ENCODE measurements around the gene AKT3.
"Not testable (repeated sequence)": the region's sequence is repeated elsewhere in the genome, so short reads cannot be mapped to it uniquely, and the experiment has no call there.

Gene AKT3

DNA sequence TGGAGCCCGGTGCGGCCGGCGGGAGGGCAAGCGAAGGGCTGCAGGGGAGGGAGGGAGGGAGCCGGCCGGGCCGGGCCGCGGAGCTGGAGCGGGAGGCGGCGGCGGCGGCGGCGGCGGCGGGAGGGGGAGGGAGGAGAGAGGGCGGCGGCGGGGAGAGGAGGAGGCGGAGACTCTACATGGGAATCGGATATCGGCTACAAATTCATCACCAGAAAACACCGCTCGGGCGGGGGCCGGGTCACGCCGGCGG is at the start of gene AKT3:
Gene AKT3, minus strand, starts transcription at position 42 of the 250 bp plus-strand sequence. CDS start 7,073 bp downstream, outside the sequence.
- H3K36me3 ChIP-seq (ENCODE audit: control insufficient read depth, insufficient read depth, low read length) = no peaks in the 10 kb centered on the region

DNA sequence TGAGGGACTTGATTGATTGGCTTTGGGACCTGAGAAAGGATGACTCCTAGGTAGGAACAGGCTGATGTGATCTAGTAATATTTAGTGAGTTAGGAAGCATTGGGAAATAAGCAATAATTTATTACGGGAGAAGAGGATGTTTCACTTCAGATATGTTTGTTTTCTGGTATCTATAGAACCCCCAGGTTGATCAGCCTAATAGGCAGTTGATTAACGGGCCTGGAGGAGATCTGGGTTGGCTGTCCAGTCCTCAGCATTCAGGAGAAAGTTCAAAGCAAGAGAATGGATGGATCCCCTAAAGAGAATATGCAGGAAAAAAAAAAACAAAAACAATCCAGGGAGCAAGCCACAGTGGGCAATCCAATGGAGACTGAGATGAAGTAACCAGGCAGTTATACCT is 48.2 kb upstream of the AKT3 start:
- Histone ChIP-seq H3K36me3 (ENCODE audit: control insufficient read depth, insufficient read depth, low read length) (no peaks in the 10 kb centered on the region), H3K27me3 (ENCODE audit: control insufficient read depth, insufficient read depth, low read length) (no peaks in the 10 kb centered on the region), H3K4me3 (ENCODE audit: low read length) (no peak overlapping the region), H3K9me3 (ENCODE audit: control insufficient read depth, low read length) (no peaks in the 10 kb centered on the region), H3K9ac (ENCODE audit: low read length) (no peak overlapping the region), H3K4me1 (ENCODE audit: control insufficient read depth, insufficient read depth, low read length) (no peaks in the 10 kb centered on the region)

More for the DNA sequence above, at the start of gene AKT3:
- peaks cover 26% of the 10 kb centered on the region for H3K27me3 ChIP-seq (ENCODE audit: control insufficient read depth, insufficient read depth, low read length)
- peaks cover 6% of the 10 kb centered on the region for H3K4me1 ChIP-seq (ENCODE audit: control insufficient read depth, insufficient read depth, low read length)
- H3K4me3 ChIP-seq (ENCODE audit: low read length) = peak within 1 kb of the TSS; percentile 22
- H3K9me3 ChIP-seq (ENCODE audit: control insufficient read depth, low read length) = no peaks in the 10 kb centered on the region
- peak within 1 kb of the TSS; percentile 71 for H3K9ac ChIP-seq (ENCODE audit: low read length)

- Histone ChIP-seq H3K9me3 (ENCODE audit: control insufficient read depth, low read length) (no peaks in the 10 kb centered on the region), H3K27me3 (ENCODE audit: control insufficient read depth, insufficient read depth, low read length) (no peaks in the 10 kb centered on the region), H3K9ac (ENCODE audit: low read length) (no peak overlapping the region), H3K36me3 (ENCODE audit: control insufficient read depth, insufficient read depth, low read length) (no peaks in the 10 kb centered on the region), H3K4me1 (ENCODE audit: control insufficient read depth, insufficient read depth, low read length) (no peaks in the 10 kb centered on the region), H3K4me3 (ENCODE audit: low read length) (no peak overlapping the region)
These were observed 46.3 kb upstream of the AKT3 start for GRCh38 chr1:243896313-243896712.

DNA sequence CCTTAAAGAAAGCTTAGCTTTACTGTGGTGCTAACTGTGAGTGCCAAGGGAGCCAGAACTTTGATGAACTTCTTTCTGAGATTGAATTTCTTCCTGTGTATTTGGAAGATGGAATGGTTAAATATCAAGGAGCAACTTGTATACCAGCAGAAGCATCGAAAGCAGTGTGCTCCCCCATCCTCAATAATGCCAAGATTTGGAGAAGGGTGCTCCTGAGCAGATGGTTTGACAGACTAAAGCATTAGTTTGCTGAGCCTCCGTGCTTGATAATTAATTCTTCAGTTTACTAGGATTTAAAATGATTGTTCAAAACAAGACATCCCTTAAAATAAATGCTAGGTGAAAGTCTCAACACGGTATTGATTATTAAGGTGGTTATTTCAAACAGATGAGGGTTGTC is 42.4 kb upstream of the AKT3 start:
- no peak overlapping the region for H3K4me3 ChIP-seq (ENCODE audit: low read length)
- H3K9me3 ChIP-seq (ENCODE audit: control insufficient read depth, low read length) = no peaks in the 10 kb centered on the region

DNA sequence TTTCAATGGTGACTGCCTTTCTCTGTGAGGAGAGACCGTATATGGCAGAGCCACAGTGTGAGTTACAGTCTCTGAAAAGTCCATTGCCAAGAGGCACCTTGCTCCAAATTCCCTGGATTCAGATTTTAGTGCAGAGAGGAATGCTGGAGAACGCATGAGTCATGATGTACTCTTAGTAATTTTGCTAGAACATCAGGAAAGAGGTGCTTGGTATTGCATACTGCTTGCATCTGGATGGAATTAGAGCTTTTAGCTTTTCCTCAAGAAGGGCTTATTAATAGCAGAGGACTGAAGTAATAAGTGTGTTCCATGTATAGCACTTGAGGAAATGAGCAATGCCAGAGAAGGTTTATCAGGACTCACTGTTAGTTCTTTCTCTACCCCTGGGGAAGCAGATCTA is 40.5 kb upstream of the AKT3 start:
- Histone ChIP-seq H3K9ac (ENCODE audit: low read length) (no peak overlapping the region), H3K9me3 (ENCODE audit: control insufficient read depth, low read length) (no peaks in the 10 kb centered on the region), H3K27me3 (ENCODE audit: control insufficient read depth, insufficient read depth, low read length) (no peaks in the 10 kb centered on the region), H3K4me1 (ENCODE audit: control insufficient read depth, insufficient read depth, low read length) (no peaks in the 10 kb centered on the region), H3K36me3 (ENCODE audit: control insufficient read depth, insufficient read depth, low read length) (no peaks in the 10 kb centered on the region), H3K4me3 (ENCODE audit: low read length) (no peak overlapping the region)

More for the DNA sequence above, 42.4 kb upstream of the AKT3 start:
- Histone ChIP-seq H3K36me3 (ENCODE audit: control insufficient read depth, insufficient read depth, low read length) (no peaks in the 10 kb centered on the region), H3K27me3 (ENCODE audit: control insufficient read depth, insufficient read depth, low read length) (no peaks in the 10 kb centered on the region), H3K4me1 (ENCODE audit: control insufficient read depth, insufficient read depth, low read length) (no peaks in the 10 kb centered on the region), H3K9ac (ENCODE audit: low read length) (no peak overlapping the region)

DNA sequence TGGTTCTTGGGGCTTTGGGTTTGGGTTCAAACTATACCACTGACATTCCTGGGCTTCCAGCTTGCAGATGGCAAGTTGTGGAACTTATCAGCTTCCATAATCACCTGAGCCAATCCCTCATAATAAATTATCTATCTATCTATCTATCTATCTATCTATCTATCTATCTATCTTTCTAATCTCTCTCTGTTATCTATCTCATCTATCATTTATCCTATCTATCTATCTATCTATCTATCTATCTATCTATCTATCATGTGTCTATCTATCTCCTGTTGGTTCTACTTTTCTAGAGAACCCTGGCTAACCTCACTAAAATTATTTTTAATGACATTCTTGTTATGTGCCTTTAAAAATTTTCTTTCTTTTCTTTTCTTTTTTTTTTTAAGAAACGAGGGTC is 35.8 kb upstream of the AKT3 start:
- Histone ChIP-seq H3K36me3 (ENCODE audit: control insufficient read depth, insufficient read depth, low read length) (no peaks in the 10 kb centered on the region), H3K9me3 (ENCODE audit: control insufficient read depth, low read length) (no peaks in the 10 kb centered on the region), H3K9ac (ENCODE audit: low read length) (no peak overlapping the region), H3K4me3 (ENCODE audit: low read length) (no peak overlapping the region), H3K4me1 (ENCODE audit: control insufficient read depth, insufficient read depth, low read length) (no peaks in the 10 kb centered on the region), H3K27me3 (ENCODE audit: control insufficient read depth, insufficient read depth, low read length) (no peaks in the 10 kb centered on the region)

DNA sequence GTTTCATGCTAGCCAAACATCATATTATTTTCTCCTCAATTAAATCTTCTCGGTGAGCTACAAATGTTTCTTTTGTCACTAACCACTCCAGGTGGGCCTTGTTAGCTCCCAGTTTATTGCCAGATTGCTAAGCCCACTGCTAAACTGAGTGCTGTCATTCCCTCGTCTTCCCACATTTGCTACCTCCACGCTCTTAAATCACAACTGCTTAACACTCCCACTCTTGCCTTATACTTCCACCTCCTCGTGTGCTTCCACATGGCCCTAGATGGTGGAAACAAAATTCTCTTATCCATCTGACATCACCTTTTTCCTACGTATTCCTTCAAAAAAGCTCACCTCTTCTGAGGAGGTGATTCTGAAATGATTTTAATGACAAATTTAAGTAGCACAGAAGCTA is 34.6 kb upstream of the AKT3 start:
- H3K4me1 ChIP-seq (ENCODE audit: control insufficient read depth, insufficient read depth, low read length) = no peaks in the 10 kb centered on the region

GRCh38 chr1:243883551-243883950 is 33.5 kb upstream of the AKT3 start:
- Histone ChIP-seq H3K9me3 (ENCODE audit: control insufficient read depth, low read length) (no peaks in the 10 kb centered on the region), H3K4me3 (ENCODE audit: low read length) (no peak overlapping the region), H3K36me3 (ENCODE audit: control insufficient read depth, insufficient read depth, low read length) (no peaks in the 10 kb centered on the region), H3K9ac (ENCODE audit: low read length) (no peak overlapping the region), H3K4me1 (ENCODE audit: control insufficient read depth, insufficient read depth, low read length) (no peaks in the 10 kb centered on the region), H3K27me3 (ENCODE audit: control insufficient read depth, insufficient read depth, low read length) (no peaks in the 10 kb centered on the region)

More for the DNA sequence above, 34.6 kb upstream of the AKT3 start:
- Histone ChIP-seq H3K27me3 (ENCODE audit: control insufficient read depth, insufficient read depth, low read length) (no peaks in the 10 kb centered on the region), H3K9me3 (ENCODE audit: control insufficient read depth, low read length) (no peaks in the 10 kb centered on the region), H3K9ac (ENCODE audit: low read length) (no peak overlapping the region), H3K4me3 (ENCODE audit: low read length) (no peak overlapping the region), H3K36me3 (ENCODE audit: control insufficient read depth, insufficient read depth, low read length) (no peaks in the 10 kb centered on the region)

GRCh38 chr1:243882276-243882675 is 32.2 kb upstream of the AKT3 start:
- Histone ChIP-seq H3K36me3 (ENCODE audit: control insufficient read depth, insufficient read depth, low read length) (no peaks in the 10 kb centered on the region), H3K9me3 (ENCODE audit: control insufficient read depth, low read length) (no peaks in the 10 kb centered on the region), H3K4me1 (ENCODE audit: control insufficient read depth, insufficient read depth, low read length) (no peaks in the 10 kb centered on the region), H3K9ac (ENCODE audit: low read length) (no peak overlapping the region), H3K4me3 (ENCODE audit: low read length) (no peak overlapping the region), H3K27me3 (ENCODE audit: control insufficient read depth, insufficient read depth, low read length) (no peaks in the 10 kb centered on the region)

DNA sequence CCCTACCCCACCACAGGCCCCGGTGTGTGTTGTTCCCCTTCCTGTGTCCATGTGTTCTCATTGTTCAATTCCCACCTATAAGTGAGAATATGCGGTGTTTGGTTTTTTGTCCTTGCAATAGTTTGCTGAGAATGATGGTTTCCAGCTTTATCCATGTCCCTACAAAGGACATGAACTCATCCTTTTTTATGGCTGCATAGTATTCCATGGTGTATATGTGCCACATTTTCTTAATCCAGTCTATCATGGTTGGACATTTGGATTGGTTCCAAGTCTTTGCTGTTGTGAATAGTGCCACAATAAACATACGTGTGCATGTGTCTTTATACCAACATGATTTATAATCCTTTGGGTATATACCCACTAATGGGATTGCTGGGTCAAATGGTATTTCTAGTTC is 27.0 kb upstream of the AKT3 start:
- not testable (repeated sequence) for H3K9ac ChIP-seq (ENCODE audit: low read length); H3K27me3 ChIP-seq (ENCODE audit: control insufficient read depth, insufficient read depth, low read length); H3K9me3 ChIP-seq (ENCODE audit: control insufficient read depth, low read length); H3K4me3 ChIP-seq (ENCODE audit: low read length); H3K4me1 ChIP-seq (ENCODE audit: control insufficient read depth, insufficient read depth, low read length); H3K36me3 ChIP-seq (ENCODE audit: control insufficient read depth, insufficient read depth, low read length)

DNA sequence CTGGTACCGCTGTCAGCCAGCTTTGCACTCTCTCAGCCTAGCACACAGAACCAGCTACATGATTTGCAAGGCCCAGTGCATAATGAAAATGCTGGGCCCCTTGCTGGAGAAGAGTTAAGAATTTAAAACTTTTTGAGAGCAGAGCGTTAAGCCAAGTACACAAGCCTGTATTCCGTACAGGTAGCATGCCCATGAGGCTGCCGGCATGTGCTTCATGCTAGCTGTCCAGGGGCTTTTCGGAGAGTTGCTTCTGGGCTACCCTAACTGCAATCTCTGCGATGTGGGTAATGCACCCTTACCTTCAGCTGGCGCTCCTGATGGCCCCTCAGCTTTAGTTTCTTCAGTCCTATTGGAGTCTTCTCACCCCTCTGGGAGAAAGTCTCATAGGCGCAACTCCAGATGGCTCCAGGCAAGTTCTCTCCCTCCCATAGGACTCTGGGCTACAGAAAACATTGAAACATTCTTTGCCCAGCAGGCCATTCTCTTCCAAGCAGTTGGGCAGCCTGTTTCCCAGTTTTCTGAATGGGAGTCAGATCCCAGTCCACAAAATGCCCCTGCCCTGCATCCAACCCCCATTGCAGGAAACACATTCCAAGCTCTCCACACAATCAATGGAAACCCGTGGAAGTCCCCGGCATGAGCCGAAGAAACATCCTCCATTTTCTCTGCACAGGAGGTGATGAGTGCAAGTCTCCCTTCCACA is 5.7 kb upstream of the AKT3 start:
- no peaks in the 10 kb centered on the region for H3K36me3 ChIP-seq (ENCODE audit: control insufficient read depth, insufficient read depth, low read length)
- H3K9ac ChIP-seq (ENCODE audit: low read length) = no peak overlapping the region
- H3K9me3 ChIP-seq (ENCODE audit: control insufficient read depth, low read length) = no peaks in the 10 kb centered on the region
- H3K4me1 ChIP-seq (ENCODE audit: control insufficient read depth, insufficient read depth, low read length) = peaks cover 5% of the 10 kb centered on the region
- peaks cover 20% of the 10 kb centered on the region for H3K27me3 ChIP-seq (ENCODE audit: control insufficient read depth, insufficient read depth, low read length)
- H3K4me3 ChIP-seq (ENCODE audit: low read length) = no peak overlapping the region

DNA sequence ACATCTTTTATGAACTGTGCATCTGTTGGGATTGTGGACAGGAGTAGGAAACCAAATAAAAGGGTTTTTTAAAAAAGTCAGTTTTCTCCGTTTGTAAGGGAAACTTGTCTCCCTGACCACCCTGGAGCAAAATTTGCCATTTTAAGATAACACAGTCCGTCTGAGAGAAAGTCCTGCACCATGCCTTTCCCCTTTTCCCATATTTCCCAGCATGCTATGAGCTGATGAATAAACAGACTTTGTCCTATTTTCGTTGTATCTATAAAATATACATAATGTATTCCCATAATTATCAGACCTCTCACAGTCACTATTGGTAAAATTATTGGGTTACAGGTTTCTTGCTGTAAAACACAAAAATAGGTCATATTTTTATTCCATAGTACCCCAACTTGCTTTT is 1.7 kb upstream of the AKT3 start:
- H3K36me3 ChIP-seq (ENCODE audit: control insufficient read depth, insufficient read depth, low read length) = no peaks in the 10 kb centered on the region
- no peak overlapping the region for H3K4me3 ChIP-seq (ENCODE audit: low read length)
- peaks cover 35% of the 10 kb centered on the region for H3K27me3 ChIP-seq (ENCODE audit: control insufficient read depth, insufficient read depth, low read length)
- no peak overlapping the region for H3K9ac ChIP-seq (ENCODE audit: low read length)
- peaks cover 6% of the 10 kb centered on the region for H3K4me1 ChIP-seq (ENCODE audit: control insufficient read depth, insufficient read depth, low read length)
- no peaks in the 10 kb centered on the region for H3K9me3 ChIP-seq (ENCODE audit: control insufficient read depth, low read length)

GRCh38 chr1:243851257-243851756 is 1.3 kb upstream of the AKT3 start:
- Histone ChIP-seq H3K4me1 (ENCODE audit: control insufficient read depth, insufficient read depth, low read length) (peaks cover 6% of the 10 kb centered on the region), H3K27me3 (ENCODE audit: control insufficient read depth, insufficient read depth, low read length) (peaks cover 35% of the 10 kb centered on the region), H3K36me3 (ENCODE audit: control insufficient read depth, insufficient read depth, low read length) (no peaks in the 10 kb centered on the region), H3K9ac (ENCODE audit: low read length) (peak overlapping the region; percentile 71), H3K4me3 (ENCODE audit: low read length) (peak overlapping the region; percentile 22), H3K9me3 (ENCODE audit: control insufficient read depth, low read length) (no peaks in the 10 kb centered on the region)

Measured in mucosa of stomach (tissue), 1 donor.